GM23248 (cell line): ENCODE data around the gene EFCAB8.

Experiments used
- EZH2 ChIP-seq: fragments of 200-600 bp; sonication (generic); IDR thresholded peaks from 2 replicates; pipeline ENCODE4 v1.6.1; 2018; ENCODE audit warnings: antibody characterized with exemption, mild to moderate bottlenecking; ENCODE audit not compliant: insufficient read depth, poor library complexity, severe bottlenecking
- EZH2phosphoT487 ChIP-seq: fragments of 200-600 bp; sonication (generic); IDR thresholded peaks from 2 replicates; pipeline ENCODE4 v1.6.1; 2018; ENCODE audit warnings: antibody characterized with exemption, moderate library complexity, mild to moderate bottlenecking, low read depth; ENCODE audit not compliant: insufficient read depth

GRCh38 chr20:32846852-32847251 lies 11.9 kb upstream of the EFCAB8 start:
- TF ChIP-seq EZH2phosphoT487 (no peak), EZH2 (no peak)
